Fibroblast of the aortic adventitia (primary cell): Measurements from ENCODE around the gene TMEM217. TPM values are rescaled to one million over a fixed set of nuclear protein-coding genes. Genes with fewer than 3 reads are reported as not detected.

Source experiments
- DNase-seq: peaks from one replicate; pipeline ENCODE4 v3.0.0-alpha.2; 2010; ENCODE audit warnings: low read depth
- H3K4me3 ChIP-seq: 2 replicates; pipeline ENCODE4 v1.5.1; 2011; ENCODE audit warnings: low read depth, mild to moderate bottlenecking, control low read depth, low read length, moderate library complexity
- total RNA-seq: library from RNA; depleted of rRNA; stranded (reverse); fragments of >200 nt; gene quantifications from 2 replicates; pipeline ENCODE4 v1.2.3, GENCODE V29; 2012; ENCODE audit warnings: low replicate concordance
- TF ChIP-seq, protein P1 (sequence below): IDR thresholded peaks from 2 replicates; pipeline ENCODE4 v1.5.1; 2011; ENCODE audit warnings: mild to moderate bottlenecking, low read length, control low read depth, inconsistent platforms; ENCODE audit not compliant: insufficient read depth

The TMEM217 gene
- total RNA-seq, 1 donor = 0.09 TPM

DNA sequence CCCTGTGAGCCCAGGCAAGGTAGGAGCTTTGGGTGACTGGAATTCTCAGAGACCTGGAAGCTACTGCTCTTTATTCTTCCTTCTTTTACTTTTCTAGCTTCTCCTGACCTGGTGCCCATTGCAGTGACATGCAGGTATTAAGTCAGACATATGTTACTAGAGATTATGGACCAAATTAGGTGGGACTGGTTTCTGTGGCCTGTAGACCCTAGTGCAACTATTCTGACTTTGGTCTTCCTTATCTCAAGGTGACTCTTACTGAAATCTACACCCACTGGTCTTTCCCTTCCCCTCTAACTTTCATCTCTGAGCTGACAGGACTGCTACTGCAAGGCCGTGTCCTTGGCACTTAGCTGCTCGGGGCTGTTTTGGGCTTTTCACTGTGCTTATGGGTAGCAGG is 24.4 kb upstream of the TMEM217 start:
- no peak overlapping the region for H3K4me3 ChIP-seq
- no peak for DNase-seq
- TF ChIP-seq, protein P1, sequence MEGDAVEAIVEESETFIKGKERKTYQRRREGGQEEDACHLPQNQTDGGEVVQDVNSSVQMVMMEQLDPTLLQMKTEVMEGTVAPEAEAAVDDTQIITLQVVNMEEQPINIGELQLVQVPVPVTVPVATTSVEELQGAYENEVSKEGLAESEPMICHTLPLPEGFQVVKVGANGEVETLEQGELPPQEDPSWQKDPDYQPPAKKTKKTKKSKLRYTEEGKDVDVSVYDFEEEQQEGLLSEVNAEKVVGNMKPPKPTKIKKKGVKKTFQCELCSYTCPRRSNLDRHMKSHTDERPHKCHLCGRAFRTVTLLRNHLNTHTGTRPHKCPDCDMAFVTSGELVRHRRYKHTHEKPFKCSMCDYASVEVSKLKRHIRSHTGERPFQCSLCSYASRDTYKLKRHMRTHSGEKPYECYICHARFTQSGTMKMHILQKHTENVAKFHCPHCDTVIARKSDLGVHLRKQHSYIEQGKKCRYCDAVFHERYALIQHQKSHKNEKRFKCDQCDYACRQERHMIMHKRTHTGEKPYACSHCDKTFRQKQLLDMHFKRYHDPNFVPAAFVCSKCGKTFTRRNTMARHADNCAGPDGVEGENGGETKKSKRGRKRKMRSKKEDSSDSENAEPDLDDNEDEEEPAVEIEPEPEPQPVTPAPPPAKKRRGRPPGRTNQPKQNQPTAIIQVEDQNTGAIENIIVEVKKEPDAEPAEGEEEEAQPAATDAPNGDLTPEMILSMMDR = no peak

DNA sequence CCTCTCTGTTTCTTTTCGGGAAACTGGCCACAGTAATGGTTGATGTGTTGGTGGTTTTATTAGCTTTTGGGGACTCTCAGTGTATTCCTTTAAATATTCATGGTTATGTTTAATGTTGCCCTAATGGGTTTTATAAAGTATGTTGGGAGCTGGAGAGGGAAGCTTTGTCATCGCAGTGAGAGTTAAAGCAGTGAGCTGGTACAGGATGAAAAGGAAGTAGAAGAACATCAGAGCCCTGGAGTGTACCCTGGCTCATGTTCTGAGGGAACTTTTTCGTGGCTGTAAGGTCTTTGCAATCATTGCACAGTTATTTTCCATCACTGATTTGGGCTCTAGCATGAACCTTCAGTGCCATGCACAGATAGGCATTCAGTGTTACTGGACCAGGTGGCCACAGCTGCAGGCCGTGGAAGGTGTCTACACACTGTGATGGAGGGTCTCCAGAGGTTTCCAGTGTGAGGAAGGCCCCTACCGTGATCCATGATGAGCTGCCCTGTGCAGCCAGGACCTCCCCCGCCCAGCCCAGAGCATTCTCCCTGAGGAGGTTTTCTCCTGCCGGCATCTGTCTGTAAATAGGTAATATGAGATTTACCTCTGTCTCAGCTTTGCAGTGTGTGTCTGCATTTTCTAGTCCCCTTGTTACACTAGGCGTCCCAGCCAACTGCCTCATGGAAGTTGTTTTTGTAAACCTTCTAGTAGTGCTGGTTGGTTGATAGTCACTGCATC is 22.4 kb upstream of the TMEM217 start:
- DNase-seq = no peak
- TF ChIP-seq, protein P1 = no peak
- no peak overlapping the region for H3K4me3 ChIP-seq

DNA sequence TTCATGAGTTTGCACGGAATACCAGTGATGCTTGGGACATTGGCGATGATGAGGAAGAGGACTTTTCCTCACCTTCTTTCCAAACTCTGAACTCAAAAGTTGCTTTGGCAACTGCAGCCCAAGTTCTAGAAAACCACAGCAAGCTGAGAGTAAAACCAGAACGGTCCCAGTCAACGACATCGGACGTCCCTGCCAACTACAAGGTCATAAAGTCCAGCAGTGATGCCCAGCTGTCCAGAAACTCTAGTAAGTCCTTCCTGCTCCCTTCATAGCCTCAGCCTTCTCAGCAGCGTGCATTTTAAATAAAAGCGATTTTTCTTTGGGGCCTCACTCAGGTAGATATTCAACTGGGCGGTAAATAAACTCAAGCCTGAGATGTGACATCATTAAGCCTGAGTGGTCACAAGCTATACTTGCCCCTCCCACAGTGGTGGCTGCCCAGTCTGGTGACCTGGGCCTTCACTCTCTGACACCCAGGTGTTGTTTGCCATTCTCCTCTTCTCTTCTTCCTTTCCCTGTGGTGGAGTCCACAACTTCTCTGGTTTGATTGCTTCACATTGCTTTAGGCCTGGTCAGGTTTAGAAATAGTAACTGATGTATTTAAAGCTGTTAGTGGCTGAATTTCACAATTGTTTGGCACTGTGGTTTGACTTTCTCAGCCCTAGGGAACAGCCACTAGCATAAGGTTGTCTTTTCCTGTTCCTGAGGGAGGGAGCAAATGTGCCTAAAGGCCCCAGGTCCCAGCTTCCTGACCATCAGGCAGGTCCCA is 21.6 kb upstream of the TMEM217 start:
- DNase-seq = peak; percentile 73
- H3K4me3 ChIP-seq = no peak overlapping the region
- TF ChIP-seq, protein P1 = no peak

DNA sequence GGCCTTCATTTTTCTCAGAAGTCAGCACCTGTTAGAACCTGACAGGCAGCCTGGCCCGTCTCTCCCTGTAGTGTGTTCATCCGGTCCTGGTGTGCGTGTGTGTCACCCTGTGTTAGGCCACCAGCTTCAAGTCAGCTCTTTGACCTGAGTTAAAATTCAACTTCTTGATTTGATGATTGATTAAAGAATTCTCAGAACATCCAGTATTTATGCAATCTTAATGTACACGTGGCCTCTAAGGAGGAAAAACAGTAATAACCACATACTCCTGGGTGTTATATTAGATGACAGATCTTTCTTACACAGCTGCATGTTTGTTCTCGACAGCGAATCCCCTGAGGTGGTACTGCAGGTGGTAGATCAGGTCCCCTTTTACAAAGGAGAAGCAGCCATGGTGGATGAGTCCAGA is 19.1 kb upstream of the TMEM217 start:
- no peak overlapping the region for H3K4me3 ChIP-seq
- TF ChIP-seq, protein P1 = no peak

DNA sequence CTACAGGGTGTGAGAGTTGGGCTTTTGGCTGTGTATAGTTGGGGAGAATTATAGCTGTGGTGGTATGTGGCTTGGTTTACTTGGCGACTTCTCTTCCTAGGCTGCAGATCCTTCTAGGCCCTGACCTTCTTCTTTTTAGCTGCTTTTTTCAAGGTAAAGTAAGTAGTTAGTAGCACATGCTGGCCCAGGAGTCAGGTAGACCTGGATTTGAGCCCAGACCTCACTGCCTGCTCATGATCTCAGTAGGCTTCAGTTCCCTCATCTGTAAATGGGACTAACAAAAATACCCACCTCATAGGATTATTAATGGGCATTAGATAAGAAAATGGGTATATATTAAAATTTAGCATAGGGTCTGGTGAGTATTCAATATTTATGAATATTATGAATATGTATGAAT is 17.4 kb upstream of the TMEM217 start:
- H3K4me3 ChIP-seq = no peak overlapping the region
- no peak for DNase-seq
- TF ChIP-seq, protein P1 = no peak

More for the DNA sequence above, 19.1 kb upstream of the TMEM217 start:
- no peak for DNase-seq

DNA sequence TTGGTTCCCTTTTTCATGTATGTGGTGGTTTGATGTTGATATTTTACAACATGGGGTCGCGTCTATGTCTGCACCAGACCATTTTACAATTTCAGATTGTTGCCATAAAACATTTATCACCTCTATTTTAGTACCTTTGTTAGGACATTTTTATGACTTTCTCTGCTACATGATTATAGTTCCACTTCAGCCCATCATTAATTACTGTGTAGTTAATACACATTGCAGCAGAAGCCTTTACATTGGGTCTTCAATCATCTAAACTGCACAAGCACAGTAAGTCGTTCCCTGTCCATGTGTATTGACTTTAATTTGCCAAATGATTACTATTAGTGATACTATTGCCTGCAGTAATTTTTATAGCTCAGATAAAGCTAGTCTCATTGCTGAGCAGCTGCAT is 15.7 kb upstream of the TMEM217 start:
- TF ChIP-seq, protein P1 = no peak

More for the DNA sequence above, 15.7 kb upstream of the TMEM217 start:
- H3K4me3 ChIP-seq = no peak overlapping the region
- DNase-seq = no peak
